HepG2 (cell line): ENCODE data around the gene CCDC157. TPM values are rescaled to one million over a fixed set of nuclear protein-coding genes. Genes with fewer than 3 reads are reported as not detected.

Source experiments
- DPF2 ChIP-seq: sonication (generic); formaldehyde crosslinking; IDR thresholded peaks from 2 replicates; pipeline ENCODE4 v1.4.0; 2020; ENCODE audit warnings: mild to moderate bottlenecking, low read depth, missing genetic modification reagents, borderline replicate concordance
- ELF4 ChIP-seq: sonication (generic); formaldehyde crosslinking; IDR thresholded peaks from 2 replicates; pipeline ENCODE4 v1.5.0; 2020; ENCODE audit warnings: missing genetic modification reagents, mild to moderate bottlenecking, moderate library complexity, borderline replicate concordance
- EP300 ChIP-seq, 3 experiments: sonication (generic) in 1 of 3; formaldehyde crosslinking in 1 of 3; IDR thresholded peaks; 2 replicates each; pipeline versions ENCODE4 v1.5.1 to v1.6.1; 2011 to 2020; ENCODE audit warnings: low read depth in 2 of 3, low read length in 2 of 3, borderline replicate concordance in 1 of 3, improper control_type of control experiment in 1 of 3, mild to moderate bottlenecking in 1 of 3, missing genetic modification reagents in 1 of 3, moderate library complexity in 1 of 3
- GLI4 ChIP-seq: sonication (generic); formaldehyde crosslinking; IDR thresholded peaks from 2 replicates; pipeline ENCODE4 v1.5.1; 2020; ENCODE audit warnings: missing genetic modification reagents, mild to moderate bottlenecking, moderate library complexity, borderline replicate concordance
- HDAC2 ChIP-seq: sonication (generic); formaldehyde crosslinking; IDR thresholded peaks from 2 replicates; pipeline ENCODE4 v1.4.0; 2020; ENCODE audit warnings: missing genetic modification reagents
- ISL2 ChIP-seq: sonication (generic); formaldehyde crosslinking; IDR thresholded peaks from 2 replicates; pipeline ENCODE4 v1.5.0; 2020; ENCODE audit warnings: missing genetic modification reagents
- KAT8 ChIP-seq: IDR thresholded peaks from 2 replicates; pipeline ENCODE4 v1.6.1; 2016; ENCODE audit warnings: missing genetic modification reagents, missing compliant biosample characterization
- KLF16 ChIP-seq, 2 experiments: sonication (generic) in 1 of 2; formaldehyde crosslinking in 1 of 2; IDR thresholded peaks; 2 replicates each; pipeline versions ENCODE4 v1.6.1 to v1.8.0; 2016 to 2023; ENCODE audit warnings: missing genetic modification reagents in 2 of 2, missing compliant biosample characterization in 1 of 2
- LCORL ChIP-seq, 2 experiments: fragments of 450-650 bp in 1 of 2; sonication (generic) in 1 of 2; formaldehyde crosslinking in 1 of 2; IDR thresholded peaks; 2 replicates each; pipeline versions ENCODE4 v1.5.0 to v1.6.1; 2017 to 2020; ENCODE audit warnings: antibody characterized with exemption in 1 of 2, missing genetic modification reagents in 1 of 2
- MTA3 ChIP-seq: sonication (generic); formaldehyde crosslinking; IDR thresholded peaks from 2 replicates; pipeline ENCODE4 v1.4.0; 2020; ENCODE audit warnings: missing genetic modification reagents
- NFRKB ChIP-seq: fragments of 450-650 bp; IDR thresholded peaks from 2 replicates; pipeline ENCODE4 v1.6.1; 2017
- PAWR ChIP-seq: sonication (generic); formaldehyde crosslinking; IDR thresholded peaks from 2 replicates; pipeline ENCODE4 v1.4.0; 2020; ENCODE audit warnings: missing genetic modification reagents, mild to moderate bottlenecking, borderline replicate concordance
- PCBP2 ChIP-seq: fragments of 200-400 bp; formaldehyde crosslinking; optimal IDR thresholded peaks from 2 replicates; pipeline ENCODE3; 2018; ENCODE audit warnings: low read length, low read depth; ENCODE audit not compliant: poor library complexity, severe bottlenecking
- REL ChIP-seq: sonication (generic); formaldehyde crosslinking; conservative IDR thresholded peaks from 2 replicates; pipeline ENCODE4 v1.8.0; 2022; ENCODE audit warnings: mild to moderate bottlenecking, missing genetic modification reagents, moderate library complexity
- THYN1 ChIP-seq: sonication (generic); formaldehyde crosslinking; IDR thresholded peaks from 2 replicates; pipeline ENCODE4 v1.8.1; 2023; ENCODE audit warnings: low read depth, mild to moderate bottlenecking, moderate library complexity, missing genetic modification reagents, borderline replicate concordance
- ZMAT3 ChIP-seq: sonication (generic); formaldehyde crosslinking; conservative IDR thresholded peaks from 2 replicates; pipeline ENCODE4 v1.7.0; 2021; ENCODE audit warnings: missing genetic modification reagents
- ZNF598 ChIP-seq: sonication (generic); formaldehyde crosslinking; IDR thresholded peaks from 2 replicates; pipeline ENCODE4 v1.5.1; 2020; ENCODE audit warnings: mild to moderate bottlenecking, missing genetic modification reagents, borderline replicate concordance
- ZNF616 ChIP-seq: sonication (generic); formaldehyde crosslinking; IDR thresholded peaks from 2 replicates; pipeline ENCODE4 v1.5.0; 2020; ENCODE audit warnings: low read depth, mild to moderate bottlenecking, missing genetic modification reagents
- ZNF629 ChIP-seq: sonication (generic); formaldehyde crosslinking; conservative IDR thresholded peaks from 2 replicates; pipeline ENCODE4 v1.5.0; 2020; ENCODE audit warnings: missing genetic modification reagents
- ZNF841 ChIP-seq: sonication (generic); formaldehyde crosslinking; IDR thresholded peaks from 2 replicates; pipeline ENCODE4 v1.8.1; 2023; ENCODE audit warnings: missing genetic modification reagents, borderline replicate concordance
- ZSCAN31 ChIP-seq: sonication (generic); formaldehyde crosslinking; IDR thresholded peaks from 2 replicates; pipeline ENCODE4 v1.5.0; 2020; ENCODE audit warnings: low read depth, mild to moderate bottlenecking, missing genetic modification reagents
- polyA plus RNA-seq, 8 experiments: library from polyadenylated mRNA; depleted of rRNA in 3 of 8; stranded (reverse) in 7 of 8; unstranded in 1 of 8; fragments of >200 nt; fragmentation: Illumina TruSeq in 4 of 8; extraction: Trizol in 4 of 8; gene quantifications; 2 replicates each; pipeline versions ENCODE4 v1.2.1 to v1.2.3, GENCODE V29; 2011 to 2016; ENCODE audit warnings: low read depth in 4 of 8, missing spikeins in 1 of 8, mixed read lengths in 1 of 8; ENCODE audit not compliant: insufficient read depth in 1 of 8
- total RNA-seq, 5 experiments: library from RNA; depleted of rRNA; stranded (reverse); fragments of >200 nt; fragmentation: Illumina TruSeq; extraction: Trizol; gene quantifications; 2 replicates each; pipeline ENCODE4 v1.2.3, GENCODE V29; 2016; ENCODE audit warnings: low read depth in 1 of 5
- TF ChIP-seq, protein P1 (sequence below): IDR thresholded peaks from 2 replicates; pipeline ENCODE4 v1.6.1; 2016; ENCODE audit warnings: low read depth, borderline replicate concordance
- TF ChIP-seq, protein P2 (sequence below): sonication (generic); formaldehyde crosslinking; conservative IDR thresholded peaks from 2 replicates; pipeline ENCODE4 v1.8.0; 2022; ENCODE audit warnings: mild to moderate bottlenecking, moderate library complexity, missing genetic modification reagents
- TF ChIP-seq, protein P3 (sequence below): sonication (generic); formaldehyde crosslinking; IDR thresholded peaks from 2 replicates; pipeline ENCODE4 v1.5.0; 2020; ENCODE audit warnings: mild to moderate bottlenecking, missing genetic modification reagents

CCDC157 gene
- total and polyA plus RNA-seq, 2 of the 13 experiments (the other 11 are each of a cell fraction or from before 2014, with no cell fraction given) = 1.4 to 1.6 TPM

DNA sequence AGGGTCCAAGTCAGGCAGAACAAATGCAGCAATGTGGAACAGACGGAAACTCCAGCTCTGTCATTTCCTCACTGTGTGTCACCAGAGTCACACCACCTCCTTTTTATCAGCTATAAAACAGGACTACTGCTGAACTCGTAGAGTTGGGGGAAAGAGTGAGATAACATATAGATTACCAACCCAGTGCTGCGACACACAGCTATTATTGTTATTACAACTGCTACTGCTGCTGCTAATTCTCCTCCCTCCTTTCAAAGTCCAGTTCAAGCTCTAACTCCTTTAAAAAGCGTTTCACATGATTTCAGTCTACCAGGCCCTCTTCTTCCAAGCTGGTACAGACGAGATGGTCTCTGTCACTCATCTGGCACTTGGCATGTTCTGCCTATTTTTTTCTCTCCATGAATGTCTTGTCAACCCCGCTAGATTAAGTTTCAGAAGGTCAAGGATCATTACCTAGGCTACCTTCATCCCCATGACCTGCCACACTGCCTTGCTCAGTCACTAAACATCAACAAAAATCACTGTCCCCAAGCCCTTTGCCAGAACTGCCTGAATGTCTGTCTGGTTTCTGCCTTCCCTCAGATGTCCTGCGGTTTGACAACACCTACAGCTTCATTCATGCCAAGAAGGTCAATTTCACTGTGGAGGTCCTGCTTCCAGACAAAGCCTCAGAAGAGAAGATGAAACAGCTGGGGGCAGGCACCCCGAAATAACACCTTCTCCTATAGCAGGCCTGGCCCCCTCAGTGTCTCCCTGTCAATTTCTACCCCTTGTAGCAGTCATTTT, 65.1 kb downstream of the CCDC157 start (continued):
- TF ChIP-seq EP300 (IDR thresholded peaks at IDR 0.05; ENCODE audit: low read depth in 2 of 2, low read length in 2 of 2) (peak in 1 of 2 experiments; percentile 26; a peak in 1 of 4 replicates), EP300 (CRISPR knock-in tag; IDR thresholded peaks at IDR 0.05; ENCODE audit: borderline replicate concordance) (no peak), PCBP2 (no peak), DPF2 (no peak), ZMAT3 (CRISPR knock-in tag) (no peak), KAT8 (CRISPR knock-in tag) (peak; percentile 36; the same call in 1 of the 2 replicates), ZNF841 (CRISPR knock-in tag) (no peak), HDAC2 (CRISPR knock-in tag) (peak; percentile 48; the same call in 1 of the 2 replicates), THYN1 (CRISPR knock-in tag) (no peak), KLF16 (CRISPR knock-in tag; IDR thresholded peaks at IDR 0.05) (no peak), LCORL (IDR thresholded peaks at IDR 0.05) (no peak), LCORL (CRISPR knock-in tag; IDR thresholded peaks at IDR 0.05) (peak; percentile 51; the same call in 1 of the 2 replicates), ZNF629 (CRISPR knock-in tag) (no peak; the same call in 1 of the 2 replicates), NFRKB (no peak), ISL2 (CRISPR knock-in tag) (peak; percentile 39; the same call in 1 of the 2 replicates), MTA3 (no peak), REL (CRISPR knock-in tag) (no peak), ZNF598 (no peak; the same call in 1 of the 2 replicates), GLI4 (CRISPR knock-in tag) (no peak), ZNF616 (CRISPR knock-in tag) (no peak), PAWR (CRISPR knock-in tag) (no peak), ZSCAN31 (CRISPR knock-in tag) (no peak), ELF4 (no peak)
- TF ChIP-seq, protein P1, sequence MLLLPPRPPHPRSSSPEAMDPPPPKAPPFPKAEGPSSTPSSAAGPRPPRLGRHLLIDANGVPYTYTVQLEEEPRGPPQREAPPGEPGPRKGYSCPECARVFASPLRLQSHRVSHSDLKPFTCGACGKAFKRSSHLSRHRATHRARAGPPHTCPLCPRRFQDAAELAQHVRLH = 0 out of 2 replicates have a peak, but pooled peaks have one; percentile 40
- TF ChIP-seq, protein P2, sequence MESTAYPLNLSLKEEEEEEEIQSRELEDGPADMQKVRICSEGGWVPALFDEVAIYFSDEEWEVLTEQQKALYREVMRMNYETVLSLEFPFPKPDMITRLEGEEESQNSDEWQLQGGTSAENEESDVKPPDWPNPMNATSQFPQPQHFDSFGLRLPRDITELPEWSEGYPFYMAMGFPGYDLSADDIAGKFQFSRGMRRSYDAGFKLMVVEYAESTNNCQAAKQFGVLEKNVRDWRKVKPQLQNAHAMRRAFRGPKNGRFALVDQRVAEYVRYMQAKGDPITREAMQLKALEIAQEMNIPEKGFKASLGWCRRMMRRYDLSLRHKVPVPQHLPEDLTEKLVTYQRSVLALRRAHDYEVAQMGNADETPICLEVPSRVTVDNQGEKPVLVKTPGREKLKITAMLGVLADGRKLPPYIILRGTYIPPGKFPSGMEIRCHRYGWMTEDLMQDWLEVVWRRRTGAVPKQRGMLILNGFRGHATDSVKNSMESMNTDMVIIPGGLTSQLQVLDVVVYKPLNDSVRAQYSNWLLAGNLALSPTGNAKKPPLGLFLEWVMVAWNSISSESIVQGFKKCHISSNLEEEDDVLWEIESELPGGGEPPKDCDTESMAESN (CRISPR knock-in tag) = no peak
- TF ChIP-seq, protein P3, sequence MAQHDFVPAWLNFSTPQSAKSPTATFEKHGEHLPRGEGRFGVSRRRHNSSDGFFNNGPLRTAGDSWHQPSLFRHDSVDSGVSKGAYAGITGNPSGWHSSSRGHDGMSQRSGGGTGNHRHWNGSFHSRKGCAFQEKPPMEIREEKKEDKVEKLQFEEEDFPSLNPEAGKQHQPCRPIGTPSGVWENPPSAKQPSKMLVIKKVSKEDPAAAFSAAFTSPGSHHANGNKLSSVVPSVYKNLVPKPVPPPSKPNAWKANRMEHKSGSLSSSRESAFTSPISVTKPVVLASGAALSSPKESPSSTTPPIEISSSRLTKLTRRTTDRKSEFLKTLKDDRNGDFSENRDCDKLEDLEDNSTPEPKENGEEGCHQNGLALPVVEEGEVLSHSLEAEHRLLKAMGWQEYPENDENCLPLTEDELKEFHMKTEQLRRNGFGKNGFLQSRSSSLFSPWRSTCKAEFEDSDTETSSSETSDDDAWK (CRISPR knock-in tag) = no peak
